GM10266 (cell line): ENCODE results near the gene C20orf204.

Experiments
- DNase-seq: peaks from one replicate; pipeline ENCODE4 v3.0.0; 2012; ENCODE audit errors: extremely low spot score
- CTCF ChIP-seq: IDR thresholded peaks from 2 replicates; pipeline ENCODE4 v1.5.1; 2012; ENCODE audit warnings: mild to moderate bottlenecking, low read depth; ENCODE audit not compliant: control insufficient read depth, insufficient read depth; ENCODE audit errors: missing control alignments

The C20orf204 gene

GRCh38 chr20:64080813-64081623 is 45.0 kb downstream of the C20orf204 start:
- no peak for TF ChIP-seq CTCF
- DNase-seq = no peak

- no peak for TF ChIP-seq CTCF
- DNase-seq = no peak
Measured at GRCh38 chr20:64081624-64081964, 45.6 kb downstream of the C20orf204 start.

- TF ChIP-seq CTCF = no peak
- no peak for DNase-seq
Measured at GRCh38 chr20:64082126-64082731, 46.2 kb downstream of the C20orf204 start.

- no peak for DNase-seq
- TF ChIP-seq CTCF = no peak
Measured at GRCh38 chr20:64082820-64083377, 46.9 kb downstream of the C20orf204 start.

GRCh38 chr20:64083378-64083803 is 47.4 kb downstream of the C20orf204 start:
- DNase-seq = peak; percentile 86
- TF ChIP-seq CTCF = peak; percentile 88

- no peak for TF ChIP-seq CTCF
- DNase-seq = no peak
Measured at GRCh38 chr20:64083804-64084684, 48.1 kb downstream of the C20orf204 start, which contains the start of gene LKAAEAR1. Gene LKAAEAR1 (minus strand): TSS chr20:64084398. CDS start chr20:64084219, 179 bp downstream.
